ENCODE results near the gene CABCOCO1.

GRCh38 chr10:61698968-61699655 is 36.4 kb downstream of the CABCOCO1 start:
- TF ChIP-seq FOXA1 (IDR thresholded peaks at IDR 0.05) (no peak), NFRKB (IDR thresholded peaks at IDR 0.05) (no peak), ZNF384 (IDR thresholded peaks at IDR 0.05) (no peak), TARDBP (IDR thresholded peaks at IDR 0.05) (no peak), FOXK2 (IDR thresholded peaks at IDR 0.05) (no peak), FOXM1 (IDR thresholded peaks at IDR 0.05; ENCODE audit: borderline replicate concordance) (no peak), ARNT (IDR thresholded peaks at IDR 0.05) (no peak), SUZ12 (IDR thresholded peaks at IDR 0.05) (no peak), BHLHE40 (IDR thresholded peaks at IDR 0.05; ENCODE audit: borderline replicate concordance) (no peak)
